Suppressor macrophage treated with lipopolysaccharide for 4 hours (primary cell): ENCODE data around the gene CCL23.
"Not testable (repeated sequence)": the region's sequence is repeated elsewhere in the genome, so short reads cannot be mapped to it uniquely, and the experiment has no call there.

ENCODE experiments used
- DNase-seq: peaks from one replicate; pipeline ENCODE4 v3.0.0-alpha.2; 2020

Gene CCL23

DNA sequence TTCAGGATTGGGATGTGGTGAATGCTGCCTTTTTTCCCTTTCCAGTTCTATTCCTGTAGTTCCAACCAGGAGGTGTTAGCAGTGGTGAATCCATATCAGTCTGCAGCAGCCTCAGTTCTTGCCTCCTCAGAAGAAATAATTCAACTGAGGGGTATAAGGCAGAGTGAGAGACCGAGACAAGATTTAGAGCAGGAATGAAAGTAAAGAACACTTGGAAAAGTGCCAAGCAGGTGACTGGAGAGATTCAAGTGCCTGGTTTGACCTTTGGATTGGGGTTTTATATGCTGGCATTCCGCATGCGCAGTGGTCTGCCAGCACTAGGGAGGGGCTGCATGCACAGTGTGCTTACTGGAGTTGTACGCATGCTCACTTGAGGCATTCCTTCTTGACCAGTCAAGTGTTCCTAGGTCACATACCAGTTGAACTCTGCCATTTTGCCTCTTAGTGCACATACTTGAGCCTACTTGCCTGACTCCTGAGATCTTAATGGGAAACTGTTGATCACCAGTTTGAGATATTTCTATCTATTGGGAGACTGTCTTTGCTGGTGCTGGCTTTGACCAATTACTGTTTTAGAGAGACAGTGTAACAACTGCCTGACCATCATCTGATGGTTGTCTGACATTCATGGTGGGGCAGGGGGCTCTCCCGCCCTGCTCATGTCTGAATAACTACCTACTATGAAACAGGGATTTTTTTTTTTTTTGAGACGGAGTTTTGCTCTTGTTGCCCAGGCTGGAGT lies 15.7 kb downstream of the CCL23 start:
- no peak for DNase-seq

DNA sequence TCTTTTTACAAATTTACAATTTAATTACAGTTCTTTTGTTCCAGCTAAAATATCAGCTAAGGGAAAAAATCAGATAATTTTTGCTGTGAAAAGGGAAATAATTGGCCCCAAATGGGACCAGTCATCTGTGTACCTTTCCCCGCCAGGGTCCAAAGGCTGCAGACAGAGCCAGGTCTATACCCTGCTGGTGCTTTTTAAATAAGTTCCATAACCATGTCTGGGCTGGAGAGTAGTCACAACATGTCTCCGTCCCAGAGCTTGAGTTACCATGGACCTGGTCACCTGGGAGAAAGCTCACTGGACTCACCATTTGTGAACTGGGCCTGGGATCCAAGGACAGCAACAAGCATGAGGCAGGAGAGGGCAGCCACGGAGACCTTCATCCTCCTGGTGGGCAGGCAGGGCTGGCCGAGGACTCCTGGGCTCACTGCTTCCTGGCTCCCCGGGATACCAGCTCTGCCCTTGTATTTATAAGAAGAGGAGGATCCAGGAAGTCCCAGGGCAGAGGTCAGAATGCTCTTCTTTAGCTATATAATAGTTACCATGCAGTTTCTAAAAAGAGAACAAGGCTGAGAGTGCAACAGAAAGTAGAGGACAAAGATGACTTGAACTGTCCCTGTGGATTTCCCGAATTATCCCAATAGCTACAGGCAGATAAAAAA lies 16.5 kb downstream of the CCL23 start, which contains the start of gene CCL15:
Gene CCL15, minus strand, starts transcription at position 444 of the 662 bp plus-strand sequence. Its CDS starts 61 bp downstream, at position 383.
- DNase-seq = no peak

DNA sequence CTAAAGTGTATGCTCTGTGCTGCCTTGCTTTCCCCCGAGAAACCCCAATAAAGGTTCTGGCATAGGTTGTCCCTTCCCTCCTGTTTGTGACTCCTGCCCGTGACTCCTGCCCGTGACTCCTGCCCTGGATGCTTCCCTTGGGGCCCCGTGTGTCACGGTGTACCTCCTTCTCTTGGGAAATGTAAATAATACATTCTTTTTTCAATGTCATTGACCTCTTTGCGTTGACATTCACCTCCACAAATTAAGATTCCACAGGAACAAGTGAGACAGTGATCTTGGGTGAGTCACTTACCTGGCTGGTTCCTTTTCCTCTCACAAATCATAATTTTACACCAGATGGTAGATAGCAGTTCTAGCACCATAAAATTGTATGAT lies 17.1 kb downstream of the CCL23 start:
- no peak for DNase-seq

DNA sequence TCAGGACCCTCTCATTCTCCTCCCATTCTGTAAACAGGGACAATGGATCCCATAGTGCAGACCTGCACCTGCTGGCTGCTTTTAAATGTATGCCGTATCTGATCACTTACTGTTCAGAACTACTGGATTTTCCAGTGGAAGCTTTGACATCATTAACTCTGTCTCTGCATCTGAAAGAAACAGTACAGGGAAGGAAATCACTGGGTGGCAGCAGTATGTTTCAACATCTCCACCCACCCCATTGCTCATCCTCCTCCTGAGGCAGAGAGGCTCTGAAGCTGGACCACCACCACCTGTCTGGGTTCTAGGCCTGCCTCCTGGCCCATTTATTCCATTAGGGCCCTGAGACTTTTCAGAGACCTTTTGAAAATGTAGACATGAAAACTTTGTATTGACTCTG lies 19.0 kb downstream of the CCL23 start:
- peak; percentile 44 for DNase-seq

DNA sequence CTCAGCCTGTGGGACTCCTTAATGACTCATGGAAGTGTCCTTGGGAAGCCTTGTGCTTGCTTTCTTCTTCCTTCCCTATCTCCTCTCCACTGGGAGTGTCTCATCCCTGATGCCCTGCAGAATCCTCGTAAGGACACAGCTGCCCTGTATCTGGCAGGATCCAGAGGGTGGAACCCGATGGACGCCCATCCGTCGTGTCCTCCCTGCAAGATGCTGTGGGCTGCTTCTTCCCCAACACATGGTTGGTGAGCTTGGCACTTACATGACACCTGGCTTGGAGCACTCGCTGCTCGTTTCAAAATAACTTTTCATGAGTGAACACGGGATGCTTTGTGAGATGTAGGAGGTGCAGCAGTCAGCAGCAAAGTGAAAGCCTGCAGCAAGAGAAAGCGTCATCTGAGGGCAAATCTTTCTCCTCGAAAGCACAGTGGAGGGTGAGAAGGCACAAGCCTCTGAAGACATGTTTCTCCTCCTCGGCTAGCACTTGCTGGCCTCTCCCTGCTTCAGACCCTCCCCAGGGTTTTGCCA lies 19.7 kb downstream of the CCL23 start:
- DNase-seq = no peak

DNA sequence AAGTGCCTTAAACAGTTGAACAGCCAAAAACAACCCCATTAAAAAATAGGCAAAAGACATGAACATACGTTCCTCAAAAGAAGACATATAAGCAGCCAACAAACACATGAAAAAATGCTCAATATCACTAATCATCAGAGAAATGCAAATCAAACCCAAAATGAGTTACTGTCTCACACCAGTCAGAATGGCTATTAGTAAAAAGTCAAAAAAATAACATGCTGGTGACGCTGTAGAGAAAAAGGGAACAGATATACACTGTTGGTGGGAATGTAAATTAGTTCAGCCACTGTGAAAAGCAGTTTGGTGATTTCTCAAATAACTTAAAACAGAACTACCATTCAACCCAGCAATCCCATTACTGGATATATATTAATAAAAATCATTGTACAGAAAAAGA lies 22.4 kb downstream of the CCL23 start:
- DNase-seq = not testable (repeated sequence)

DNA sequence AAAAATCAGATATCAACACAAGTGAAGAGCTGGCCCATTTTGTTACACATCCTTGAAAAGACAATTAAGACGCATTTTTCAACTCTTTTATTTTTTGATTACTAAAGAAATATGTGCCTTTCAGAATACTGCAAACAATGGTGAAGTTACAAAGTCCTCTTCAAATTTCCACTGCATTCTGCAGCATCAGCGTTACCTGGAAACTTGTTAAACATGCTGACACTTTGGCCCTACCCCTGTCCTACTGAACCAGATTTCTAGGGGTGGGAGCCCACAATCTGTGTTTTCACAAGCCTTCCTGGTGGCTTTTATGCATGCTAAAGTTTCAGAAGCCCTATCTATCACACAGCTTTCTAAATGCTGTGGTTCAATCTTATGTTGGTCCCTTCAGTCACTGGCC lies 26.7 kb downstream of the CCL23 start:
- no peak for DNase-seq

DNA sequence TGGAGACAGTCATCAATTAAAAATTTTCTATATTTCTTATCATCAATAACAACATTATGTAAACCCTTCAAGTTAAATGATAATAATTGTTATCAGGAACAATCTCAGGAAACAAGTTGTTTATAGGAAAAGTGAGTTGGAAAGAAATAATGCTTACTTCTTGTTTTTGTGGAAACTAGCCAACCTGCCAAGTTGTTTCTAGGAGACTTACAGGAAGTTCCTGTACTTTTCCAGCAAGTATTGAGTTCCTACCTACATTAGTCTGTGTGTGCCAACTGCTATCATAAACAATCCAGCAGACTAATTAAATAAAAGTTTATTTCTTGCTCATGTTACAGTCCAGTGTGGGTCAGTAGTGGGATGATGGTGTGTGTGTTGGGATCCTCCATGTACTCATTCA lies 29.6 kb downstream of the CCL23 start:
- DNase-seq = no peak

DNA sequence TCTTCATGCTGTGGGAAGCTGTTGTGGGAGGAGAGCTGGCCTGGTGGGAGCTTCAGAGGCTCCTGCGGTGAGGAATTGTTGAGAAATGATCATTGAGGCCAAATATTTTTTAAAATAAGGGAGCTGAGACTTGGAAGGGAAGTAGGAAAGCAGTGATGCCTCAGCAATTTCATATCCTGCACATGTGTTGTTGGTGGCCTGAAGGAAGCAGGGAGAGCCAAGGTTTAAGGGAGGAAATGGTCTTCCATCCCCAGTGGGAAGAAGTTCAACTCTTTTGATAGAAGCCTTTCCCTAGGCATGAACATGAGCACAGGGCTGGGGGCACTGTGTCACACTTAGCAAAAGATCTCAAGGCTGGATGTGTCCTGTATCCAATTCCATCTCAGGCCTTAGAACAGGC lies 31.1 kb downstream of the CCL23 start, which contains the start of gene CCL14:
Gene CCL14, minus strand, starts transcription at position 87 of the 400 bp plus-strand sequence. Its CDS starts 80 bp downstream, at position 7.
- no peak for DNase-seq

DNA sequence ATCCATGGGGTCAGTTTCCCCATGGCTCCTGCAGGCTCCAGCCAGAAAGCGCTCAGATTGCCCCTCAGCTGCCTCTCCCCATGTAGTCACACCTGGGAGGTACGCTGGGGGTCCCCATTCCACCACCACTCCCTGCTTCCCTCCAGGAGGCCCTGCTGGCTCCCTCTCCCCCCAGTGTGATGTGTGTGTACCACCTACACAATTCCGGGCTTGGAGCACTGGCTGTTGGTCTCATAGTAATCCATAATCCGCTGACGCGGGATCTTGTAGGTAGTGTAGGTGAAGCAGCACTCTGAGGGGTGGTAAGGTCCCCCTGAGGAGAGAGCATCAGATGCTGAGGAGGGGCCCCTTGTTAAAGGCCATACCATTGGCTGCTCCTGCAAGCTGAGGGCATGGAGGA lies 33.6 kb downstream of the CCL23 start:
- no peak for DNase-seq

DNA sequence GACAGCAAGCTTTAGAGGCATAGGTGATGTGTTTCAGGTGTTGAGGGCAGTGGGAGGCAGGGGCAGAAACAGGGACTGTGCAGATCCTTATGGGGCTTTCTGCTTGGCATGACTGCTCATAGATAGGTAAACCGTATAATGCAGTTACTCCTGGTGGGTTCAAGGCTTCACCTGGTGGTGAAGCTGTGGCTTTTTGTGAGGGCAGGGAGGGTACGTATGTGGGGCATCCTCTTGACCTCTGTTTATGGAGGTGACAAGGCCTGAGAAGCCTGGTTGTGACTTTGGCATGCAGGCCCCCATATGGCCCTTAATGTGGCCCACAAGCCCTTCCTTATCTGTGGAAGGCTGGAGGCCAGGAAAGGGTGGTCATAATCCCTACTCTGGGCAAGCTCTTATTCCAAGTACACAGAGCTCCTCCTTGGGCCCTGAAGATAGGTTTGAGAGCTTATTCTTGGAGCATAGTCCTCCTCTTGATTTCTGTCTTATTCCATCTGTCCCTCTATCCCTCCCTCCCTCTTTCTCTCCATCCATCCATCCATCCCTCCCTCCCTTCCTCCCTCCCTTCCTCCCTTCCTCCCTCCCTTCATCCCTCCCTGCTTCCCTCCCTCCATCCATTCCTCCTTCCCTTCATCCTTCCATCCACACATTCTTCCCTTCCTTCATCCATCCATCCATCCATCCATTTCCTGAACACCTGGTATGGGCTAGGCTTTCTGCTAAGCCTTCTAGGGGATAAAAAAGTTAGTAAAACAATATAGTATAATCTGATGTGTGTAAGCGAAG lies 35.2 kb downstream of the CCL23 start:
- DNase-seq = no peak

DNA sequence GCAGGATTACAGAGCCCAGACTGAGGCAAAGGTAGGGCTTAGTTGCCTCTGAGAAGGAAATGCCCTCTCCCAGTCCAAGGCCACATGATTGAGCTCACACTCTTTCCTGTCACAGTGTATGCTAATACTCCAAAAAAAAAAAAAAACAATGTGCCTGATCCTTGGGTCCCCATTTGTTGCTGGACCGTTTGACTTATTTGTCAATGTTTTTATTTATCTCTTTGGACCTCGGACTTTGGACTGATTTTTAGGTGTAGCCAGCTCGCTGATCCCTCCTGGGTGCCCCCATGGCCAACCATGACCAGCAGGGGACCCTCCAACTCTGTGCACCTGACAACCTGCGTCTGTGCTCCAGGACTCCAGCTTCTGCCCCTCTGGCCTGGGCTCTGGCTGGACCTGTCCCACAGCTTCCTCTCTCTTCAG lies 35.9 kb downstream of the CCL23 start:
- no peak for DNase-seq

DNA sequence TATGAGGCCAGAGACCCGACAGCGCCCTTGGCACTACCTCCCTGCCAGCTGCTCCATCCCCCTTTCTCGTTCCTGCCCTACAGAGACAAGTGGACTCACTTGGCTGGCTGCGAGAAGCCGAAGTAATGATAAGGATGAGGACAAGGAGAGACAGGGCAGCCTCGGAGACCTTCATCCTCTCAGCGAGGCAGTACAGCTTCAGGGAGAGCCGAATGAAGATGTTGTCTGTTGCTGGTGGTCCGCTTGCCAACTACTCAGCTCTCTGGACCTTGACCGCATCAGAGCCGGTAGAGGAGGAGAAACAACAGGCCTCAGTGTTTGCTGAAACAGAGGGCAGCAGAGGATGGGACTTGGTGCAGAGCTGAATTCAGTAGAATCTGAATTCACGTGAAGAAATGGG lies 36.5 kb downstream of the CCL23 start, which contains the start of gene CCL16:
Gene CCL16, minus strand, starts transcription at position 252 of the 400 bp plus-strand sequence. Its CDS starts 77 bp downstream, at position 175.
- DNase-seq = no peak

DNA sequence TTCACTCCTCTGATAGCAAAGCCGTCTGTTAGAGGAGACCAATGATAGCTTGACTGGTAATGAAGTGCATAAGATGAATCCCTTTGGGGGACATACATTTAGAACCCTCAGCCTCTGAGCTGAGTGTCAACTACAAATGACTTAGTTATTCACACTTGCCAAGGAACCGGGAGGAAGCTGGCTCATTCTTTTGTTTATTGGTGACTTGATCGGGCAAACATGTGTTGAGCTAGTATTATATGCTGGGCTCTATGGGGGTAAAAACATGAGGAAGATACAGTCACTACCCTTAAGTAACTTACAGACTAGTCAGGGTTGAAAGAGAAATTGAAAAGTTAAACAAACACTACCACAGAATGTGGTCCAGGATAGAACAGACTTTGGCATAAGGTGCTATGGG lies 39.4 kb downstream of the CCL23 start:
- DNase-seq = no peak

DNA sequence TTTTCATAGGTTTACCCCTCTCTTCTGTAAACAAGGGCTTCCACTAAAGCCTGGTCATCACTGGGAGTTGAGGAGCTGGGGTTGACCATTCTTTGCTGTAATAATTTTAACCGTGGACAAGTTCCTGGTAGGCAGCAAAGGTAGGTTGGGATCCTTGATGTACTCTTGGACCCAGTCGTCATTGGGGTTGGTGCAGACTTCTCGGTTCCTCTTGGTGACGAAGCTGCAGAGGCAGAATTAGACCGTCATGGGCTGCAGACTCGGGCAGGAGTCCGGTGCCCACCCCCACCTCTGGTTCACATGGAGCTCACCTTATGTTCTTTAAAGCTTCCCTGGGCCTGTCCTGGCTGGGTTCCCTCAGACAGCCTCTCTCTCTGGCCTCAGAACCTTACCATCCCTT lies 40.3 kb downstream of the CCL23 start:
- no peak for DNase-seq

DNA sequence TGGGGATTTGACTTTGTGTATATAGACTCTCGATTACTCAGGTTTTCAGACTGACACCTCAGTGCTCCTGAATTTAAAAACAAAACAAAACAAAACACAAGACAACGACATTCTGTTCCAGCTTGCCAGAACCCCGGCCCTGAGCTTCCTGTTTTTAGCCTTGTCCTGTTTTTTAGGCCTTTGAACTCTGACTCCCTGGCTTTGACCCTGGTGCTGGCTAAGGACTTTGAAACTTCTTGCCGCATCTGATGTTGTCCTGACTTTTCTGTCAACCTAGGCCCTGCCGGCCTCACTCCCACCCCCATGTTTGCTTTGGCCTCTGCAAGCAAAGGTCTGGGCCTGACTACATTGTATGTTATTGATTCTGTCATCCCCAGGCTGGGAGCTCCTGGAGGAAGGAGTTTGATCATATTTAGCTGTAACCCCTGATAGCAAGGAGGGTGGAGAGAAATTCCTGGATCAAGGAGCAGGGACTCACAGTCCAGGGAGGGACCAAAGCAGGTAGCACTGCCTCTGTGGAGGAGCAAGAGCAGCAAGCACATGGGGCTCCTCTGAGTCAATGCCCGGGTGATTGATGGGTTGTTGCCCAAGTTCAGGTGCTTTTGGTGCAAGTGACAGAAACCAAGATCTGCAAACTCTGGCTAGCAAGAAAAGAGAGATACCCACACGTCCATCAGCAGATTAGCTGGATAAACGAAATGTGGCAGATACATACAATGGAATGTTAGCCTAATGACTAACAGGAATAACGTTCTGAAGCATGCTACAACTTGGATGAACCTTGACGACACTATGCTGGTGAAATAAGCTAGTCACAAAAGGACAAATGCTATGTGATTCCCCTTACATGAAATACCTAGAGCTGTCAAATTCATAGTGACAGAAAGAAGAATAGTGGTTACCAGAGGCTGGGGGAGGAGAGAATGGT lies 44.2 kb downstream of the CCL23 start:
- peak; percentile 18 for DNase-seq

DNA sequence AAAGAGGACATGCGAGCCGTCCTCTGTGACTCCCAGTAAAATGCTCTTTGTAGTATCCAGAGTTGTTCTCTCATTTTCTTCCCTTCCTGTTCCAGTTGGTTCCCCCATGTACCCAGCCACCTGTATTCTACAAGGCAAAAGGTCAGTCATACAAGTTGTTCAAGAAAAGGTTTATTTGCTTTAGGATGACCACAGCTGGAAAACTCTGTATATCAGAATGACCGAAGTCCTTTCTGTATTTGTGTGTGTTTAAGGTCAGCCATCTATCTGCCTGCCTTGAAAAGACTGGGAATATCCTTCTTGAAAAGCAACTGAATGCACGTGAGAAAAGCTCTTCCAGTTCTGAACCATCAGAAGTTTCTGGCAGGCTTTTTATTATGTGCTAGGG lies 44.8 kb downstream of the CCL23 start:
- no peak for DNase-seq

DNA sequence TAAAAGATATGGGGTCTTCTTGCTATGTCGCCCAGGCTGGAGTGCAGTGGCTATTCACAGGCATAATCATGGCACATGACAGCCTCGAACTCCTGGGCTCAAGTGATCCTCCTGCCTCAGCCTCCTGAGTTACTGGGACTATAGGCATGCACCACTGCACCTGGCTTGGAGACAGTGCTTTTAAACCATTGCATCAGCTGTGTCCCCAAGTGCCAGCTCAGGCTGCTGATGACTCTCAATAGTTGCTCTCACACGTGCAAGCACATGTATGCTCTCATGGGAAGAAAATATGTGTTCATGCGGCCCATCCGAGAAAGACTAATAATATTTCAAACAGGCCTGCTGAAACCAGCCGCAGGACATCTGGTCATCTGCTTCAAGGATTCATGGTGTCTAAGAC lies 45.2 kb downstream of the CCL23 start:
- no peak for DNase-seq

DNA sequence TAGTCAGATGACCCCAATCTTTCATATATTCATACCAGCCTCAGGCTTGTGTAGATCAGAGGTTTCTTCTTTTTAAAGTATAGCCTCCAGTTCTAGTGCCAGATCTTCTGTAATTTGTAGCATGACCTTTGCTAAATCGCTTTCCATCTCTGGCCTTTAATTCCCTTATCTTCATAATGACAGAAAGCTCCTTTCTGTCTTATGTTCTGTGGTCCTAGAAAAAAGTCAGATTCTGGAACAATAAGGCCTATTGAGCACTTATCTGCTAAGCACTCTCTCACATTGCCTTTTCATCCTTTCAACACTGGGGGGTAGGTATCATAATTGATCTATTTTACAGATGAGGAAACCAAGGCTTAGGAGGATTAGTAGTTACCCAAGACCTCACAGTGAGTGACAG lies 45.7 kb downstream of the CCL23 start:
- DNase-seq = no peak

DNA sequence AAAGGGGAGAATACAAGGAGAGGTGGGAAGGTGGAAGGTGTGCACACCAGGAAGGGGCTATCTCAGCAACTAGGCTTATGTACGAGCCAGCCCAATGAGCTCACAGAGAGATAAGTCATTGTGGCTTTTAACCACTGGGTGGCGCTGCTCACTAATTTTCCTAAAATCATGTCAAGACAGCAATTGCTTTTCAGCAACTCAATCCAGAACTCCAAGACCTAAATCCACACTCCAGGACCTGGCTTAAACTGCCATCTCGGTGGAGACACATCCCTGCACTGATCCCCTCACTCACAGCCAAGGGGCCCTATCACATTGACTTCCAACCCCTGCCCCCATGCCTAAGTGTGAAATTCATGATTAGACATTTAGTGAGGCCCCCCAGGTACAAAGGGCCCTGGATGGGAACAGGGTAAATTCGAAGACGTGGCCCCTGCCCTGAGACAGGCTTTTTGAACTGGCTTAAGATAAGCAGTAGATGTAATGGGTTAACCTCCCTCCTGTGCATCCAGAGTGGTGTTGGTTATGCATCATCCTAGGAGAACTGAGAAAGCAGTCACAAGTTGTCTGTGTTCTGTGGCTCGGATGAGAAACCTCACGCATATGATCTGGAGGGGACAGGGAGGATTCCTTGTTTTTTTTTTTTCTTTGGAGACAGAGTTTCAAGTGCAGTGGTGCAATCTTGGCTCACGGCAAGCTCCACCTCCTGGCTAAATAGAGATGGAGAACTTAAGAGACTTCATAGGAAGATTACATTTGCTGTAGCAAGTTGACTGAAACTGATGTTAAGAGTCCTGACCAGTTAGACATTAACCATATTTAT lies 48.0 kb downstream of the CCL23 start:
- peak; percentile 90 for DNase-seq

DNA sequence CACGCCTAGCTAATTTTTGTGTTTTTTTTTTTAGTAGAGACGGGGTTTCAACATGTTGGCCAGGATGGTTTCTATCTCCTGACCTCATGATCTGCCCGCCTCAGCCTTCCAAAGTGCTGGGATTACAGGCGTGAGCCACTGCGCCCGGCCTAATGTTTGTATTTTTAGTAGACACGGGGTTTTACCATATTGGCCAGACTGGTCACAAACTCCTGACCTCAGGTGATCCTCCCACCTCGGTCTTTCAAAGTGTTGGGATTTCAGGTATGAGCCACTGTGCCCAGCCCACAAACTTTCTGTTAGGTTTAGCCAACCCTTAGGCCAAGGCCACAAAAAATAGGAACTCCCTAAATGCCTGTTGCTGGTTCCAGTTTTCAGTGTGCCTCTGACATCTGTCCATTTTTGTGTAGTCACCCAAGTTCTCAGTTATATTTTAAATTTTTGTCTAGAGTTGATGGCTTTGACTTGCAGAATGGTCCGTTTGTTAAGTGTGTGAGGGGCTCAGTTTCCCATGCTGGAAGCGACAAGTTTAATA lies 49.2 kb downstream of the CCL23 start:
- DNase-seq = no peak
